Ectodermal cell (in vitro differentiated cells): ENCODE measurements around the gene GPX2. TPM values are rescaled to one million over a fixed set of nuclear protein-coding genes. Genes with fewer than 3 reads are reported as not detected.

ENCODE experiments used
- H3K27ac ChIP-seq: 2 replicates; pipeline ENCODE4 v1.7.0; 2013; ENCODE audit warnings: mild to moderate bottlenecking, low read depth, low read length; ENCODE audit not compliant: insufficient read depth, poor library complexity, severe bottlenecking
- H3K27me3 ChIP-seq: 2 replicates; pipeline ENCODE4 v1.7.0; 2013; ENCODE audit warnings: mild to moderate bottlenecking, low read length; ENCODE audit not compliant: insufficient read depth, control insufficient read depth, poor library complexity, severe bottlenecking
- H3K36me3 ChIP-seq: one replicate; pipeline ENCODE4 v1.7.0; 2013; ENCODE audit warnings: low read length; ENCODE audit not compliant: control insufficient read depth, insufficient read depth
- H3K4me1 ChIP-seq: one replicate; pipeline ENCODE4 v1.7.0; 2013; ENCODE audit warnings: low read length; ENCODE audit not compliant: control insufficient read depth, insufficient read depth
- H3K4me3 ChIP-seq: 2 replicates; pipeline ENCODE4 v1.7.0; 2013; ENCODE audit warnings: low read depth, low read length, control low read depth; ENCODE audit not compliant: insufficient read depth
- H3K9me3 ChIP-seq: 2 replicates; pipeline ENCODE4 v1.7.0; 2013; ENCODE audit warnings: mild to moderate bottlenecking, low read length, moderate library complexity; ENCODE audit not compliant: control insufficient read depth
- WGBS, 2 experiments: methylation state at CpG; one replicate each; pipeline ENCODE4 v1.1.7; 2013; ENCODE audit warnings: missing lambda C conversion rate in 2 of 2; 5-methylcytosine and 5-hydroxymethylcytosine counted together
- polyA plus RNA-seq, 4 experiments: library from polyadenylated mRNA; stranded (reverse); fragments of 50-300 nt; gene quantifications; one replicate each; pipeline ENCODE4 v1.2.3, GENCODE V29; 2013

Gene GPX2
- not detected for polyA plus RNA-seq (2013, experiment 1 of 4)
- polyA plus RNA-seq (2013, experiment 2 of 4), result not detected
- not detected for polyA plus RNA-seq (2013, experiment 3 of 4)
- not detected for polyA plus RNA-seq (2013, experiment 4 of 4)

GRCh38 chr14:64942531-64943111 is at the start of gene GPX2:
Gene GPX2 (minus strand): TSS chr14:64942745. CDS start chr14:64942726, 19 bp downstream.
- no peaks in the 10 kb centered on the region for H3K9me3 ChIP-seq
- whole genome bisulfite sequencing, 2 experiments, result 91% methylated on average over 13 of the region's 13 CpGs
- no peaks in the 10 kb centered on the region for H3K36me3 ChIP-seq
- no peak within 1 kb of the TSS for H3K27ac ChIP-seq
- H3K4me3 ChIP-seq, result no peak within 1 kb of the TSS
- no peaks in the 10 kb centered on the region for H3K27me3 ChIP-seq
- H3K4me1 ChIP-seq, result no peaks in the 10 kb centered on the region

- Histone ChIP-seq H3K27me3 (peaks cover 6% of the 10 kb centered on the region), H3K4me3 (no peak overlapping the region), H3K36me3 (no peaks in the 10 kb centered on the region), H3K27ac (no peak overlapping the region), H3K4me1 (no peaks in the 10 kb centered on the region), H3K9me3 (no peaks in the 10 kb centered on the region)
- WGBS, 2 experiments, result 86 to 97% methylated on average over 4 of the region's 4 CpGs
Measured at GRCh38 chr14:64990939-64991338, 48.4 kb upstream of the GPX2 start.

GRCh38 chr14:64990296-64990695 is 47.8 kb upstream of the GPX2 start:
- no peak overlapping the region for H3K27ac ChIP-seq
- no peaks in the 10 kb centered on the region for H3K36me3 ChIP-seq
- WGBS, 2 experiments, result 85 to 91% methylated on average over 3 of the region's 3 CpGs

GRCh38 chr14:64987438-64987767 is 44.9 kb upstream of the GPX2 start:
- Histone ChIP-seq H3K9me3 (no peaks in the 10 kb centered on the region), H3K4me1 (no peaks in the 10 kb centered on the region), H3K36me3 (no peaks in the 10 kb centered on the region), H3K27me3 (peaks cover 27% of the 10 kb centered on the region), H3K27ac (no peak overlapping the region), H3K4me3 (peak overlapping the region; percentile 92)
- 4 to 7% methylated on average over 8 of the region's 8 CpGs for WGBS, 2 experiments

More at GRCh38 chr14:64990296-64990695, 47.8 kb upstream of the GPX2 start:
- Histone ChIP-seq H3K27me3 (peaks cover 13% of the 10 kb centered on the region), H3K4me3 (no peak overlapping the region), H3K4me1 (no peaks in the 10 kb centered on the region), H3K9me3 (no peaks in the 10 kb centered on the region)

- Histone ChIP-seq H3K36me3 (no peaks in the 10 kb centered on the region), H3K4me1 (no peaks in the 10 kb centered on the region), H3K27me3 (peaks cover 27% of the 10 kb centered on the region), H3K4me3 (peak within 1 kb of the TSS; percentile 92), H3K27ac (peak within 1 kb of the TSS; percentile 78), H3K9me3 (no peaks in the 10 kb centered on the region)
- WGBS, 2 experiments, result 0 to 1% methylated on average over 65 of the region's 65 CpGs
Measured at GRCh38 chr14:64986648-64987437, 44.3 kb upstream of the GPX2 start, which contains the start of gene FNTB. Gene FNTB (plus strand): TSS chr14:64986895. CDS start chr14:64986954, 59 bp downstream.

- H3K27ac ChIP-seq, result no peak overlapping the region
- H3K4me1 ChIP-seq, result peaks cover 5% of the 10 kb centered on the region
- no peak overlapping the region for H3K4me3 ChIP-seq
- no peaks in the 10 kb centered on the region for H3K36me3 ChIP-seq
- H3K27me3 ChIP-seq, result peaks cover 27% of the 10 kb centered on the region
- WGBS, 2 experiments, result 24 to 25% methylated on average over 12 to 14 of the region's 15 CpGs
- no peaks in the 10 kb centered on the region for H3K9me3 ChIP-seq
Measured at GRCh38 chr14:64983439-64984310, 41.1 kb upstream of the GPX2 start.

- no peak overlapping the region for H3K27ac ChIP-seq
- no peaks in the 10 kb centered on the region for H3K9me3 ChIP-seq
- H3K4me3 ChIP-seq, result no peak overlapping the region
- H3K4me1 ChIP-seq, result peaks cover 5% of the 10 kb centered on the region
- H3K27me3 ChIP-seq, result peaks cover 9% of the 10 kb centered on the region
- no peaks in the 10 kb centered on the region for H3K36me3 ChIP-seq
- WGBS, 2 experiments, result 80 to 84% methylated on average over 4 of the region's 5 CpGs
Measured at GRCh38 chr14:64979336-64980074, 37.0 kb upstream of the GPX2 start.

GRCh38 chr14:64974563-64974962 is 32.0 kb upstream of the GPX2 start:
- 8 to 12% methylated on average over 8 of the region's 8 CpGs for WGBS, 2 experiments
- Histone ChIP-seq H3K9me3 (no peaks in the 10 kb centered on the region), H3K27me3 (peaks cover 32% of the 10 kb centered on the region), H3K27ac (no peak overlapping the region), H3K4me3 (no peak overlapping the region), H3K36me3 (no peaks in the 10 kb centered on the region), H3K4me1 (peaks cover 6% of the 10 kb centered on the region)

GRCh38 chr14:64973826-64974225 is 31.3 kb upstream of the GPX2 start:
- peaks cover 32% of the 10 kb centered on the region for H3K27me3 ChIP-seq
- peaks cover 9% of the 10 kb centered on the region for H3K4me1 ChIP-seq
- H3K36me3 ChIP-seq, result no peaks in the 10 kb centered on the region
- H3K4me3 ChIP-seq, result no peak overlapping the region
- WGBS, 2 experiments, result 92 to 93% methylated on average over 9 of the region's 9 CpGs
- no peak overlapping the region for H3K27ac ChIP-seq
- no peaks in the 10 kb centered on the region for H3K9me3 ChIP-seq
